Heart left ventricle (tissue), 16 donors: ENCODE results near the gene USHBP1. TPM values are rescaled to one million over a fixed set of nuclear protein-coding genes. Genes with fewer than 3 reads are reported as not detected.

Experiments used
- ATAC-seq, 4 donors: fragments of 200-7000 bp; cut with Tn5 transposase; one replicate each; pipeline ENCODE4 v1.9.1; 2020 to 2022; ENCODE audit warnings: moderate library complexity in 4 of 4, mild to moderate bottlenecking in 3 of 4, moderate number of reproducible peaks in 1 of 4
- DNase-seq, 5 donors: peaks; one replicate each; pipeline ENCODE4 v3.0.0-alpha.2; 2020
- H3K27ac ChIP-seq, 12 donors: fragments of 200-600 bp; sonication (generic) in 4 of 12; one replicate each; pipeline versions ENCODE4 v1.5.0 to v1.8.0; 2016 to 2022; ENCODE audit warnings: mild to moderate bottlenecking in 2 of 12
- H3K27me3 ChIP-seq, 9 donors: fragments of 200-600 bp; sonication (generic) in 2 of 9; one replicate each; pipeline versions ENCODE4 v1.5.1 to v1.8.0; 2016 to 2022; ENCODE audit warnings: mild to moderate bottlenecking in 3 of 9
- H3K36me3 ChIP-seq, 9 donors: fragments of 200-600 bp; sonication (generic) in 2 of 9; one replicate each; pipeline versions ENCODE4 v1.5.0 to v1.8.0; 2018 to 2022; ENCODE audit warnings: mild to moderate bottlenecking in 2 of 9
- H3K4me1 ChIP-seq, 12 donors: fragments of 200-600 bp; sonication (generic) in 4 of 12; one replicate each; pipeline versions ENCODE4 v1.5.0 to v1.8.0; 2016 to 2022; ENCODE audit warnings: mild to moderate bottlenecking in 3 of 12
- H3K4me3 ChIP-seq, 12 donors: fragments of 200-600 bp; sonication (generic) in 4 of 12; one replicate each; pipeline versions ENCODE4 v1.5.0 to v1.8.0; 2017 to 2022; ENCODE audit warnings: mild to moderate bottlenecking in 9 of 12, moderate library complexity in 4 of 12
- H3K9me3 ChIP-seq, 12 donors: fragments of 200-600 bp; sonication (generic) in 4 of 12; one replicate each; pipeline versions ENCODE4 v1.5.0 to v1.8.0; 2016 to 2022; ENCODE audit warnings: mild to moderate bottlenecking in 1 of 12
- CTCF ChIP-seq, 12 donors: fragments of 200-600 bp; sonication (generic) in 4 of 12; IDR thresholded peaks; one replicate each; pipeline versions ENCODE4 v1.5.0 to v1.8.0; 2018 to 2022; ENCODE audit warnings: antibody characterized with exemption in 12 of 12, mild to moderate bottlenecking in 5 of 12
- POLR2A ChIP-seq, 2 donors: fragments of 450-650 bp; IDR thresholded peaks; one replicate each; pipeline ENCODE4 v1.6.1; 2017; ENCODE audit warnings: antibody characterized with exemption in 2 of 2, mild to moderate bottlenecking in 2 of 2, moderate library complexity in 2 of 2
- WGBS, 4 donors: extraction: QIAGEN DNeasy Blood & Tissue Kit in 2 of 4; methylation state at CpG; one replicate each; pipeline versions ENCODE4 v1.1.5 to v1.1.7; 2013 to 2018; 5-methylcytosine and 5-hydroxymethylcytosine counted together
- intact Hi-C, 10 donors: fragments of 100-400 bp; cut with DNase I; formaldehyde crosslinking; loops; one replicate each; pipeline versions ENCODE4 v1.11.1 to v1.14.2; 2022
- polyA plus RNA-seq, 2 donors: library from polyadenylated mRNA; stranded (reverse); fragments of 200-250 nt; gene quantifications; one replicate each; pipeline ENCODE4 v1.2.3, GENCODE V29; 2013
- total RNA-seq, 9 donors: library from RNA; depleted of rRNA in 2 of 9; stranded (reverse); fragments of >200 nt in 2 of 9; fragmentation: NEBNext Ultra II Directional in 3 of 9; extraction: Animal tissue kit (Norgen Biotek cat#: 25700) in 3 of 9; gene quantifications; one replicate each; pipeline versions ENCODE4 v1.1.0 to v1.2.4, GENCODE V29; 2016 to 2023
- donor health status: ischemic (EF 13 %, LVEDD 7.1; RV severe dilation, severe dysfunction).
- donor health status: healthy with polysubstance abuse.
- donor health status: DM: no; HTN: yes; CAD: no.
- donor health status: DM: no; HTN: no; CAD: no.
- donor health status: ischemic (EF 25% LVEDD 6.9; RV normal size, moderate dysfunction).
- donor health status: ischemic (EF 25% LVEDD 5.7; RV mildly dilated, moderate dysfunction).
- donor health status: healthy.
- donor health status: DM: yes; HTN: yes; CAD: no.
- donor health status: ischemic (EF 35%, LVEDD 5.7; RV mildly dilated, moderate dysfunction).
- donor health status: nonischemic (EF 11% LVEDD 7.7; RV severe dilation, severe dysfunction).
- donor health status: DM: yes; HTN: yes; CAD: no.
- donor health status: PGD.
- donor health status: ischemic (EF 29% LVEDD 5.4; RV normal size, mild dysfunction).
- donor health status: nonischemic (EF 23%, LVEDD 6.1; RV moderate dilation, normal function).

USHBP1 gene
- total and polyA plus RNA-seq, 11 donors: 3.7 to 14.6 (median 7.7) TPM

GRCh38 chr19:17254636-17255035 is 9.9 kb downstream of the USHBP1 start:
- no peak for DNase-seq
- Histone ChIP-seq H3K9me3 (peaks cover 0 to 8% (median 1%) of the 10 kb centered on the region in 12 donors), H3K4me1 (no peaks in the 10 kb centered on the region), H3K4me3 (no peak overlapping the region), H3K27ac (no peak overlapping the region), H3K36me3 (peaks cover 0 to 63% (median 23%) of the 10 kb centered on the region in 9 donors), H3K27me3 (no peaks in the 10 kb centered on the region)
- intact Hi-C loops: no loop called here
- TF ChIP-seq POLR2A (IDR thresholded peaks at IDR 0.05) (no peak), CTCF (IDR thresholded peaks at IDR 0.05) (no peak)
- 86 to 88% (median 86%) methylated on average over 10 of the region's 10 CpGs for WGBS, 4 donors
- ATAC-seq: no peak

GRCh38 chr19:17249887-17250548 is 14.5 kb downstream of the USHBP1 start:
- DNase-seq (no peak), ATAC-seq (no peak)
- peaks cover 0 to 17% (median 11%) of the 10 kb centered on the region in 12 donors for H3K4me1 ChIP-seq
- H3K27me3 ChIP-seq: no peaks in the 10 kb centered on the region
- peaks cover 0 to 36% (median 11%) of the 10 kb centered on the region in 9 donors for H3K36me3 ChIP-seq
- H3K4me3 ChIP-seq: no peak overlapping the region
- no peak overlapping the region for H3K27ac ChIP-seq
- intact Hi-C loops: no loop called here
- H3K9me3 ChIP-seq: no peaks in the 10 kb centered on the region
- TF ChIP-seq CTCF (IDR thresholded peaks at IDR 0.05): no peak
- TF ChIP-seq POLR2A (IDR thresholded peaks at IDR 0.05): no peak
- 81 to 96% (median 83%) methylated on average over 6 to 15 of the region's 15 CpGs for WGBS, 4 donors

- no peak overlapping the region for H3K4me3 ChIP-seq
- ATAC-seq (no peak), DNase-seq (no peak)
- WGBS, 4 donors: 60 to 72% (median 70%) methylated on average over 10 to 21 of the region's 21 CpGs
- H3K27me3 ChIP-seq: no peaks in the 10 kb centered on the region
- intact Hi-C loops: no loop called here
- no peaks in the 10 kb centered on the region for H3K9me3 ChIP-seq
- H3K4me1 ChIP-seq: peaks cover 0 to 27% (median 14%) of the 10 kb centered on the region in 12 donors
- H3K27ac ChIP-seq: no peak overlapping the region
- H3K36me3 ChIP-seq: peaks cover 0 to 21% (median 7%) of the 10 kb centered on the region in 9 donors
- TF ChIP-seq POLR2A (IDR thresholded peaks at IDR 0.05) (no peak), CTCF (IDR thresholded peaks at IDR 0.05) (no peak)
Observed at GRCh38 chr19:17248011-17248776, 16.4 kb downstream of the USHBP1 start.
